ENCODE data around the gene LNPEP.

LNPEP gene

DNA sequence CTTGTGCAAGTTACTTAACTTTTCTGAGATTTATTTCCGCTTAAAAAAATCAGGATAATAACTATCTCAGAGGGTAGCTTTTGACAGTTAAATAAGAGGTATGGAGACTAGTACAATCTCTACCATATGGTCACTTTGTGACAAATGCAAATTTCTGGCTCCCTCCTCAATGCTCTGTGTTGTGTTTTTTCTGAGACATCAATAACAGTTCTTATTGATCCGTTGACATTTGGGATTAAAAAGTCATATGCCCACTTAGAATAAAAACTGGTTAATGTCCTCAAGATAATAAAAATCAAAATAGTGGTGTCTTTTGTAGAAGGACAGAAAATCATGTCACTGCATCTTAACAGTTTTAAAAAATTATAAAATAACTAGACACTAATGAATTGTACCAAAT lies 24.7 kb upstream of the LNPEP start:
- Histone ChIP-seq H3K23ac (ENCODE audit: low read length in 2 of 2) (no peak overlapping the region), H3K4me3 (ENCODE audit: insufficient read depth in 1 of 2, low read depth in 1 of 2, low read length in 2 of 2) (no peak overlapping the region), H2BK5ac (ENCODE audit: low read depth, low read length, poor library complexity, severe bottlenecking) (no peak overlapping the region), H3K9me3 (ENCODE audit: control insufficient read depth, low read length) (no peaks in the 10 kb centered on the region), H3K14ac (ENCODE audit: low read length in 2 of 2) (no peak overlapping the region), H2AK5ac (ENCODE audit: low read length, severe bottlenecking) (no peak overlapping the region), H4K8ac (ENCODE audit: low read length) (no peak overlapping the region), H2BK120ac (ENCODE audit: low read depth, low read length) (no peak overlapping the region), H3K79me1 (replicated peaks; ENCODE audit: low read length, poor library complexity, severe bottlenecking) (peaks cover 1% of the 10 kb centered on the region), H4K91ac (ENCODE audit: low read length) (no peak overlapping the region), H3K27me3 (ENCODE audit: control insufficient read depth in 1 of 2, insufficient read depth in 1 of 2, low read length in 2 of 2) (no peaks in the 10 kb centered on the region), H2BK15ac (ENCODE audit: low read depth, poor library complexity, severe bottlenecking) (no peak overlapping the region), H3K4me1 (ENCODE audit: control insufficient read depth, insufficient read depth, low read depth, low read length) (no peaks in the 10 kb centered on the region), H2BK12ac (ENCODE audit: low read length in 2 of 2) (no peak overlapping the region), H3K18ac (ENCODE audit: low read depth in 1 of 2, low read length in 2 of 2) (no peak overlapping the region), H3K36me3 (ENCODE audit: control insufficient read depth in 1 of 2, insufficient read depth in 2 of 2, low read depth in 1 of 2, low read length in 2 of 2) (peaks cover 6 to 59% of the 10 kb centered on the region in 2 experiments), H3K4ac (ENCODE audit: low read depth in 1 of 2, low read length in 2 of 2) (no peak overlapping the region), H2AFZ (ENCODE audit: low read depth, low read length) (no peak overlapping the region), H3K4me2 (ENCODE audit: low read length, poor library complexity, severe bottlenecking) (no peak overlapping the region), H3K27ac (ENCODE audit: low read length, poor library complexity, severe bottlenecking) (no peak overlapping the region), H3K9ac (ENCODE audit: low read length) (no peak overlapping the region)
- DNase-seq, result no peak
- no CpG with 5 or more reads among the region's 2 CpGs for WGBS

GRCh38 chr5:96913233-96913632 lies 22.6 kb upstream of the LNPEP start:
- Histone ChIP-seq H2AFZ (ENCODE audit: low read depth, low read length) (no peak overlapping the region), H3K4ac (ENCODE audit: low read depth in 1 of 2, low read length in 2 of 2) (no peak overlapping the region), H3K4me3 (ENCODE audit: insufficient read depth in 1 of 2, low read depth in 1 of 2, low read length in 2 of 2) (no peak overlapping the region), H3K27ac (ENCODE audit: low read length, poor library complexity, severe bottlenecking) (no peak overlapping the region), H4K8ac (ENCODE audit: low read length) (no peak overlapping the region), H3K79me1 (replicated peaks; ENCODE audit: low read length, poor library complexity, severe bottlenecking) (peaks cover 2% of the 10 kb centered on the region), H3K9ac (ENCODE audit: low read length) (no peak overlapping the region), H3K4me1 (ENCODE audit: control insufficient read depth, insufficient read depth, low read depth, low read length) (no peaks in the 10 kb centered on the region), H3K18ac (ENCODE audit: low read depth in 1 of 2, low read length in 2 of 2) (no peak overlapping the region), H3K14ac (ENCODE audit: low read length in 2 of 2) (no peak overlapping the region), H2BK12ac (ENCODE audit: low read length in 2 of 2) (no peak overlapping the region), H2AK5ac (ENCODE audit: low read length, severe bottlenecking) (no peak overlapping the region), H3K36me3 (ENCODE audit: control insufficient read depth in 1 of 2, insufficient read depth in 2 of 2, low read depth in 1 of 2, low read length in 2 of 2) (peaks cover 6 to 67% of the 10 kb centered on the region in 2 experiments), H3K9me3 (ENCODE audit: control insufficient read depth, low read length) (no peaks in the 10 kb centered on the region), H3K23ac (ENCODE audit: low read length in 2 of 2) (no peak overlapping the region), H2BK15ac (ENCODE audit: low read depth, poor library complexity, severe bottlenecking) (no peak overlapping the region), H2BK5ac (ENCODE audit: low read depth, low read length, poor library complexity, severe bottlenecking) (no peak overlapping the region), H3K27me3 (ENCODE audit: control insufficient read depth in 1 of 2, insufficient read depth in 1 of 2, low read length in 2 of 2) (no peaks in the 10 kb centered on the region), H2BK120ac (ENCODE audit: low read depth, low read length) (no peak overlapping the region), H4K91ac (ENCODE audit: low read length) (no peak overlapping the region), H3K4me2 (ENCODE audit: low read length, poor library complexity, severe bottlenecking) (no peak overlapping the region)
- 92% methylated on average over 2 of the region's 2 CpGs for WGBS
- DNase-seq, result no peak

GRCh38 chr5:96919754-96920197 lies 16.1 kb upstream of the LNPEP start:
- H2BK5ac ChIP-seq (ENCODE audit: low read depth, low read length, poor library complexity, severe bottlenecking), result no peak overlapping the region

DNA sequence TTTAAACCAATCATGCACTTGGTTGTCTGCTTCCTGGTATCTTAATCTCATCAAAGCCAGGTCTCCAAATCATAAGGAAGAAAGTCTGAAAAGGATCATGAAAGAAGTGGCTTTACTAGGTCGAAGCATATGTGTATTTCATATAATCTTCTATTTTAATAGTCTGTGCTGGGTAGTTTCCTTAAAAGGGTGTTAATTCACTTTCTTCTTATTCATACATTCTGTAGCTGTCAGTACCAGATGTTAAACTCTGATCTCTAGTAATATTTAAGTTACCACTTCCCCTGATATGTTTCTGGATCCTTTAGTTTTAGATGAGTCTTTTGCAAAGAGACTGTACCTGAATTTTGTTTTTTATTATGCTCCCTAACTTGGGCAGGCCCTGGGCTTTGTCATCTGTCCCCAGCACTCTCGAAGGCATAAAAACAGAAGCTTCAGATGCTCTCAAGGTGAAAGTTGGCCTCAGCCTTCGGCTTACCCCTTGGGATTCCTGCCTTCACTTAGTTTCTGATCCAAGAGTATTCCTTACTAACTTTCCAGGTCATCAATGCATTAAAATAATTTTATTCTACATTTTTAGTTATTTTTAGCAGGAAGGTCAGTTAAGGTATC lies 15.0 kb upstream of the LNPEP start:
- peaks cover 2% of the 10 kb centered on the region for H3K79me1 ChIP-seq (replicated peaks; ENCODE audit: low read length, poor library complexity, severe bottlenecking)
- H3K9me3 ChIP-seq (ENCODE audit: control insufficient read depth, low read length), result no peaks in the 10 kb centered on the region
- no peak overlapping the region for H3K14ac ChIP-seq (ENCODE audit: low read length in 2 of 2)
- 75% methylated on average over 2 of the region's 3 CpGs for WGBS
- H4K8ac ChIP-seq (ENCODE audit: low read length), result no peak overlapping the region
- H3K4me1 ChIP-seq (ENCODE audit: control insufficient read depth, insufficient read depth, low read depth, low read length), result peaks cover 1% of the 10 kb centered on the region
- no peak overlapping the region for H3K18ac ChIP-seq (ENCODE audit: low read depth in 1 of 2, low read length in 2 of 2)
- H2AFZ ChIP-seq (ENCODE audit: low read depth, low read length), result no peak overlapping the region
- H3K23ac ChIP-seq (ENCODE audit: low read length in 2 of 2), result no peak overlapping the region
- H3K4me2 ChIP-seq (ENCODE audit: low read length, poor library complexity, severe bottlenecking), result no peak overlapping the region
- H2BK15ac ChIP-seq (ENCODE audit: low read depth, poor library complexity, severe bottlenecking), result no peak overlapping the region
- DNase-seq, result no peak
- no peak overlapping the region for H4K91ac ChIP-seq (ENCODE audit: low read length)
- no peak overlapping the region for H2BK5ac ChIP-seq (ENCODE audit: low read depth, low read length, poor library complexity, severe bottlenecking)
- H3K27ac ChIP-seq (ENCODE audit: low read length, poor library complexity, severe bottlenecking), result no peak overlapping the region
- peak overlapping the region; percentile 40 for H3K9ac ChIP-seq (ENCODE audit: low read length)
- no peak overlapping the region for H2AK5ac ChIP-seq (ENCODE audit: low read length, severe bottlenecking)
- H2BK120ac ChIP-seq (ENCODE audit: low read depth, low read length), result no peak overlapping the region
- no peak overlapping the region for H3K4me3 ChIP-seq (ENCODE audit: insufficient read depth in 1 of 2, low read depth in 1 of 2, low read length in 2 of 2)
- H3K27me3 ChIP-seq (ENCODE audit: control insufficient read depth in 1 of 2, insufficient read depth in 1 of 2, low read length in 2 of 2), result no peaks in the 10 kb centered on the region
- no peak overlapping the region for H3K4ac ChIP-seq (ENCODE audit: low read depth in 1 of 2, low read length in 2 of 2)
- no peak overlapping the region for H2BK12ac ChIP-seq (ENCODE audit: low read length in 2 of 2)
- H3K36me3 ChIP-seq (ENCODE audit: control insufficient read depth in 1 of 2, insufficient read depth in 2 of 2, low read depth in 1 of 2, low read length in 2 of 2), result peaks cover 0 to 20% of the 10 kb centered on the region in 2 experiments

More at GRCh38 chr5:96919754-96920197, 16.1 kb upstream of the LNPEP start:
- no peak for DNase-seq
- no peak overlapping the region for H3K23ac ChIP-seq (ENCODE audit: low read length in 2 of 2)
- no peak overlapping the region for H4K91ac ChIP-seq (ENCODE audit: low read length)
- no peak overlapping the region for H3K4me3 ChIP-seq (ENCODE audit: insufficient read depth in 1 of 2, low read depth in 1 of 2, low read length in 2 of 2)
- H2AK5ac ChIP-seq (ENCODE audit: low read length, severe bottlenecking), result no peak overlapping the region
- H3K4me2 ChIP-seq (ENCODE audit: low read length, poor library complexity, severe bottlenecking), result no peak overlapping the region
- no peak overlapping the region for H2BK12ac ChIP-seq (ENCODE audit: low read length in 2 of 2)
- no peak overlapping the region for H3K27ac ChIP-seq (ENCODE audit: low read length, poor library complexity, severe bottlenecking)
- H3K9ac ChIP-seq (ENCODE audit: low read length), result no peak overlapping the region
- no peak overlapping the region for H4K8ac ChIP-seq (ENCODE audit: low read length)
- H3K18ac ChIP-seq (ENCODE audit: low read depth in 1 of 2, low read length in 2 of 2), result no peak overlapping the region
- peaks cover 1% of the 10 kb centered on the region for H3K4me1 ChIP-seq (ENCODE audit: control insufficient read depth, insufficient read depth, low read depth, low read length)
- no peak overlapping the region for H3K4ac ChIP-seq (ENCODE audit: low read depth in 1 of 2, low read length in 2 of 2)
- peaks cover 0 to 27% of the 10 kb centered on the region in 2 experiments for H3K36me3 ChIP-seq (ENCODE audit: control insufficient read depth in 1 of 2, insufficient read depth in 2 of 2, low read depth in 1 of 2, low read length in 2 of 2)
- no peaks in the 10 kb centered on the region for H3K27me3 ChIP-seq (ENCODE audit: control insufficient read depth in 1 of 2, insufficient read depth in 1 of 2, low read length in 2 of 2)
- H3K79me1 ChIP-seq (replicated peaks; ENCODE audit: low read length, poor library complexity, severe bottlenecking), result peaks cover 2% of the 10 kb centered on the region
- H2BK15ac ChIP-seq (ENCODE audit: low read depth, poor library complexity, severe bottlenecking), result no peak overlapping the region
- 76% methylated on average over 4 of the region's 4 CpGs for WGBS
- no peak overlapping the region for H2BK120ac ChIP-seq (ENCODE audit: low read depth, low read length)
- H3K9me3 ChIP-seq (ENCODE audit: control insufficient read depth, low read length), result no peaks in the 10 kb centered on the region
- no peak overlapping the region for H2AFZ ChIP-seq (ENCODE audit: low read depth, low read length)
- H3K14ac ChIP-seq (ENCODE audit: low read length in 2 of 2), result no peak overlapping the region

All from mesenchymal stem cell (in vitro differentiated cells and primary cell).